Cardiac septum (tissue), 1 donor: ENCODE data around the gene FEN1. TPM values are rescaled to one million over a fixed set of nuclear protein-coding genes. Genes with fewer than 3 reads are reported as not detected.

ENCODE experiments used
- DNase-seq: peaks from one replicate; pipeline ENCODE4 v3.0.0-alpha.2; 2020; ENCODE audit warnings: low spot score
- intact Hi-C: fragments of 100-400 bp; cut with DNase I; formaldehyde crosslinking; loops from one replicate; pipeline ENCODE4 v1.14.0; 2022
- total RNA-seq: library from RNA; stranded (reverse); fragmentation: NEBNext Ultra II Directional; extraction: Animal tissue kit (Norgen Biotek cat#: 25700); gene quantifications from one replicate; pipeline ENCODE4 v1.2.1, GENCODE V29; 2021
- donor health status: DM: no; HTN: no; CAD: no.

Gene FEN1
- total RNA-seq, 1 donor from 2014 or later, result 5.8 TPM

- intact Hi-C loops, result no loop called here
- no peak for DNase-seq
Measured at GRCh38 chr11:61773809-61774208, 18.9 kb upstream of the FEN1 start.

DNA sequence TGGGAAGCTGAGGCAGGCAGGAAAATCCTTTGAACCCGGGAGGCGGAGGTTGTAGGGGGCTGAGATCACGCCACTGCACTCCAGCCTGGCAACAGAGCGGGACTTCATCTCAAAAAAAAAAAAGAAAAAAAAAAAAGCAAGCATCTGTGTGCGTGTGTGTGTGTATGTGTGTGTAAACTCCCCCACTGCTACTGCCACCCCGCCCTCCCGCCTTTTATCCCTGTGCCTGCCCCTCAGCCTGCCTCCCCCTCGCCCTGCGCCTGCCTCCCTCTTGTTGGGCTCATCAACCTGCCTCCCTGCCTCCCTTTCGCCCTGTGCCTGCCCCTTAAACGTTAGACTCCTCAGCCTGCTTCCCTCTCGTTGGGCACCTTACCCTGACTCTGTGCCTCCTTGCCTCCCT, 18.3 kb upstream of the FEN1 start:
- intact Hi-C loops, result no loop called here
- DNase-seq, result no peak

GRCh38 chr11:61775106-61775505, 17.6 kb upstream of the FEN1 start:
- intact Hi-C loops, result no loop called here
- DNase-seq, result no peak

- no peak for DNase-seq
- intact Hi-C loops, result no loop called here
Measured at GRCh38 chr11:61775606-61776554, 16.8 kb upstream of the FEN1 start.

- no peak for DNase-seq
- intact Hi-C loops, result no loop called here
Measured at GRCh38 chr11:61776561-61777075, 16.1 kb upstream of the FEN1 start.

GRCh38 chr11:61777234-61778090, 15.2 kb upstream of the FEN1 start:
- DNase-seq, result peak; percentile 81
- intact Hi-C loops, result no loop called here

- no peak for DNase-seq
- intact Hi-C loops, result no loop called here
Measured at GRCh38 chr11:61778357-61778886, 14.3 kb upstream of the FEN1 start.

GRCh38 chr11:61778920-61779650, 13.6 kb upstream of the FEN1 start:
- intact Hi-C loops, result no loop called here
- DNase-seq, result no peak

DNA sequence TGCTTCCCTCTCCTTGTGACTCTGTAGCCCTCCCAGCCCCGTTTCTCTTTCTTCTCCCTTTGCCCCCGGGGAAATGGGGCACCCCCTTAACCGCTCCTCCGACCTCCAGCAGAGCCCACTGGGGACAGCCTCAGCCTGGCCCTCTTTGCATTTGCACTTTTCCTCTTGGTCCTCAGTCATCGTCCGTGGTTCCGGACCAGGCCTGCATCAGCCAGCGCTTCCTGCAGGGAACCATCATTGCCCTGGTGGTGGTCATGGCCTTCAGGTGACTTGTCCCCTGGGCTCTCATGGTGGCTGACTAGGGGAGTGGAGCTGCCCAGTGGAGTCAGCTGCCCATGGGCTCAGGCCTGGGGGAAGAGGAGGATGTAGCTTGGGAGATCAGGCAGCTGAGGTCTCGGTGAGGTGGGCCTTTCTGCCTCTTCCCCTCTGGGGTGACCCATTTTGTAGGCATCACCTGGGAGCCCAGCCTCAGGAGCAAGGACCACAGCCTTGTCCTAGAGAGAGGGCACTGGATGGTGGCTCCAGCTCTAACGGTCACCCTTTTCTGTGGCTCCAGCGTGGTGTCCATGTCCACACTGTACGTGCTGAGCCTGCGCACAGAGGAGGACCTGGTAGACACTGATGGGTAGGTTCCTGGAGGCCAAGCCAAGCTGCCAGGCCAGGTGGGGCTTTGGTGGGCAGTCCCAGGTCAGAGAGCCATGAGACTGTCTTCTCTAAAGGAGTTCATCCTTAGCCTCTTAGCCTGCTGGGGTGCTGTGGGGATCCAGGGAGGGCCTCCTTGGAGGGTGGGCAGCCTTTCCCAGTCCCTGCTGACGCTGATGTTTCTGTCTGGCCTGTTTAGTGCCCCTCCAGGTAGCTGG, 12.8 kb upstream of the FEN1 start:
- intact Hi-C loops, result no loop called here
- DNase-seq, result no peak

GRCh38 chr11:61780581-61781162, 12.0 kb upstream of the FEN1 start:
- intact Hi-C loops, result no loop called here
- DNase-seq, result no peak

DNA sequence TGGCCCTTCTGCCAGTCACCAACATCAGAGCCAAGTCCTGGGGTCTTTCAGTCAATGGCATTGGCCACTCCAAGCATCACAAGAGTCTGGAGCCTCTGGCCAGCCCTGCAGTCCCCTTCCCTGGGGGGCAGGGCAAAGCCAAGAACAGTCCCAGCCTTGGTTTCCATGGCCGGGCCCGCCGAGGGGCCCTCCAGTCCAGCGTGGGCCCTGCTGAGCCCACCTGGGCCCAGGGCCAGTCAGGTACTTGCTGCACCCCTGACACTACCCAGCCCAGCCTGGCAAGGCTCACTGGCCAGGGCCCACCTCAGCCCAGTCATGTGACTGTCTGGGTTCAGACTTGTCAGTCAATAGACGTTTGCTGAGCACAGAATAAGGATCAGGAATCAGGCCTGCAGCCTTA, 11.1 kb upstream of the FEN1 start:
- intact Hi-C loops, result no loop called here
- no peak for DNase-seq

DNA sequence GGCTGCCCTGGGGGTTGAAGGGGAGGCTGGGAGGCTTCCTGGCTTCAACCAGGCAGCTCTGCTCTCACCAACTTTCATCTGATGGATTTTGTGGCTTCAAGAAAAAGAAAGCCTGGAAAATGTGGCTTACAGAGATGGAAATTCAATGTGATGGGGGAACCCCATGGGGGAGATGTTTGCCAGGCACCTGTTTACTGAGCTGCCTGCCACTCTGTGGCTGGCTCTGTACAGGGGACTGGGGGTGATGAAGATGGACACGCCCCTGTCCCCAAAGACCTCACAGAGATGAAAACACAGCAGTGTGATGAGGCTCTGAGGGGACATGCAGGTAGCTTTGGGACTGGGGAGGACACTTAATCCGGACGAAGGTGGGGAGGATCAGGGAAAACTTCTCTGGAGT, 10.4 kb upstream of the FEN1 start:
- intact Hi-C loops, result no loop called here
- DNase-seq, result no peak

GRCh38 chr11:61782841-61783240, 9.9 kb upstream of the FEN1 start:
- DNase-seq, result no peak
- intact Hi-C loops, result no loop called here

- intact Hi-C loops, result no loop called here
- DNase-seq, result no peak
Measured at GRCh38 chr11:61783717-61784505, 8.8 kb upstream of the FEN1 start.

DNA sequence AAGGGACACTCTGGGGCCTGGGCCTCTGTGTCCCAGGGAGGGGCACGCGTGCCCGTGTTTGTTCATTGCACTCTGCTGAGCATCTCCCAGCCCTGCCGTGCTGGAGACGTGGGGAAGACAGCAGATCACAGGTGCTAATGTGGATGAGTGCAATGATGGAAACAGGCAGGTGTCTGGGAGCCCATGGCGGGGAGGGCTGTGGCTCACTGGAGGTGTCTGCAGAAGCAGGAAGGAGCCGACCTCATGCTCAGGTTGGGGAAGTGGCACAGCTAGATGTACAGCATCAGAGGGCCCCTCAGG, 8.3 kb upstream of the FEN1 start:
- no peak for DNase-seq
- intact Hi-C loops, result no loop called here

GRCh38 chr11:61785837-61786402, 6.8 kb upstream of the FEN1 start:
- intact Hi-C loops, result no loop called here
- no peak for DNase-seq

DNA sequence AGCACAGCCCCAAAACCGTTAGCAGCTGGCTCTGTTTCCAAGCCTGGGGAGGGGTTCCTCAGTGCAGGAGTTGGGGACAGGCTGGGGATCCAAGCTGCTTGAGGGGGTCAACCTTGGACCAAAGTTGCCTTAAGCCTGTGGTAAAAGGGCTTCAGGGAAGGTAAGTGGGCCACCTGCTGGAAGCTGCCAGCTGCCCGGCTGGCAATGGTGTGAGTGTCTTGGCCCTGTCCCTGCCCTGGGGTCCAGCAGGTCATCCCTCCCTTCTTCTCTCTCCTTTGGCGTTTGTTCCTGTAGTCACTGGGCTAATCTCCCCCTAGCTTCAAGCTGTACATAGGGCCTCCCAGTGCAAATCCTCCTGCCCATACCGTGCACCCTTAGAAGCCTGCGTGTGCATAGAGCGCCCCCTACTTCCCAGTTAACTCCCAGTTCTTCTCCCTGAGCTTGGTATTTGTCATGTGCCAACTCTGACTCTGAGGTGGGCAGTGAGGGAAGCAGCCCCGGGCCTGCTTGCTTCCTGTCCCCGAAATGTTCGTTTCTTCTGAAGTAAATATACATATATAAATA, 4.7 kb upstream of the FEN1 start:
- no peak for DNase-seq
- intact Hi-C loops, result no loop called here
